Measurements from ENCODE around the gene ANKRD24.

- TF ChIP-seq CTCF (IDR thresholded peaks at IDR 0.05) (peak in 5 of 6 experiments; percentile 17 to 55 (median 38)), POLR2A (IDR thresholded peaks at IDR 0.05) (no peak)
Observed at GRCh38 chr19:4233282-4233853, 50.9 kb downstream of the ANKRD24 start.
